H1 (cell line): Measurements from ENCODE around the gene CDC42EP5.
A peak's percentile ranks its signal among the peaks of the same experiment; 100 is the strongest.

Source experiments
- ATF3 ChIP-seq: IDR thresholded peaks from 2 replicates; pipeline ENCODE4 v1.6.1; 2011; ENCODE audit warnings: low read depth, mild to moderate bottlenecking, low read length; ENCODE audit not compliant: insufficient read depth
- CEBPB ChIP-seq: IDR thresholded peaks from 2 replicates; pipeline ENCODE4 v1.6.1; 2012; ENCODE audit warnings: low read depth, low read length
- CHD2 ChIP-seq: IDR thresholded peaks from 2 replicates; pipeline ENCODE4 v1.6.1; 2012; ENCODE audit warnings: low read length, improper control_type of control experiment
- CTCF ChIP-seq, 3 experiments: IDR thresholded peaks; 1 replicate in 2 of 3; 2 replicates in 1 of 3; pipeline versions ENCODE4 v1.5.1 to v1.6.1; 2011; ENCODE audit warnings: low read length in 3 of 3, mild to moderate bottlenecking in 3 of 3, inconsistent platforms in 2 of 3, low read depth in 1 of 3, moderate library complexity in 1 of 3; ENCODE audit not compliant: insufficient read depth in 1 of 3; ENCODE audit errors: control extremely low read depth in 1 of 3
- EP300 ChIP-seq, 2 experiments: IDR thresholded peaks; 1 replicate in 1 of 2; 2 replicates in 1 of 2; pipeline ENCODE4 v1.6.1; 2011 to 2012; ENCODE audit warnings: low read depth in 2 of 2, low read length in 2 of 2, mild to moderate bottlenecking in 2 of 2, borderline replicate concordance in 1 of 2, inconsistent platforms in 1 of 2, moderate library complexity in 1 of 2
- POLR2A ChIP-seq, 2 experiments: IDR thresholded peaks; 1 replicate in 1 of 2; 2 replicates in 1 of 2; pipeline ENCODE4 v1.6.1; 2011; ENCODE audit warnings: low read depth in 2 of 2, low read length in 2 of 2, mild to moderate bottlenecking in 2 of 2; ENCODE audit errors: control extremely low read depth in 1 of 2
- RAD21 ChIP-seq, 2 experiments: IDR thresholded peaks in 1 of 2; conservative IDR thresholded peaks in 1 of 2; 2 replicates each; pipeline ENCODE4 v1.6.1; 2011; ENCODE audit warnings: low read depth in 2 of 2, low read length in 2 of 2, improper control_type of control experiment in 1 of 2, inconsistent platforms in 1 of 2, mild to moderate bottlenecking in 1 of 2, moderate library complexity in 1 of 2
- RNF2 ChIP-seq: fragments of 200-900, 300-1000 bp; sonication (generic); IDR thresholded peaks from 2 replicates; pipeline ENCODE4 v1.7.1; 2016; ENCODE audit warnings: borderline replicate concordance, low read depth, mild to moderate bottlenecking, antibody characterized with exemption, low read length; ENCODE audit not compliant: poor library complexity, severe bottlenecking; ENCODE audit errors: missing control alignments

- TF ChIP-seq POLR2A (IDR thresholded peaks at IDR 0.05; ENCODE audit: control extremely low read depth in 1 of 2, low read depth in 2 of 2, low read length in 2 of 2), result peak in 1 of 2 experiments; percentile 72; a peak in 1 of 3 replicates
- TF ChIP-seq EP300 (IDR thresholded peaks at IDR 0.05; ENCODE audit: borderline replicate concordance in 1 of 2, low read depth in 2 of 2, low read length in 2 of 2), result peak in 1 of 2 experiments; percentile 73; a peak in 1 of 3 replicates
- TF ChIP-seq CEBPB, result no peak
- TF ChIP-seq RAD21 (IDR thresholded peaks at IDR 0.05 in 1 of 2, conservative IDR thresholded peaks at IDR 0.05 in 1 of 2; ENCODE audit: low read depth in 2 of 2, low read length in 2 of 2), result no peak
- TF ChIP-seq CTCF (IDR thresholded peaks at IDR 0.05; ENCODE audit: control extremely low read depth in 1 of 3, insufficient read depth in 1 of 3, low read depth in 1 of 3, low read length in 3 of 3), result no peak
- TF ChIP-seq ATF3, result no peak
- TF ChIP-seq RNF2, result no peak
- TF ChIP-seq CHD2, result no peak
These were observed 52.5 kb downstream of the CDC42EP5 start for GRCh38 chr19:54420383-54421168.
